ENCODE data around the gene TBCD.

TBCD gene

DNA sequence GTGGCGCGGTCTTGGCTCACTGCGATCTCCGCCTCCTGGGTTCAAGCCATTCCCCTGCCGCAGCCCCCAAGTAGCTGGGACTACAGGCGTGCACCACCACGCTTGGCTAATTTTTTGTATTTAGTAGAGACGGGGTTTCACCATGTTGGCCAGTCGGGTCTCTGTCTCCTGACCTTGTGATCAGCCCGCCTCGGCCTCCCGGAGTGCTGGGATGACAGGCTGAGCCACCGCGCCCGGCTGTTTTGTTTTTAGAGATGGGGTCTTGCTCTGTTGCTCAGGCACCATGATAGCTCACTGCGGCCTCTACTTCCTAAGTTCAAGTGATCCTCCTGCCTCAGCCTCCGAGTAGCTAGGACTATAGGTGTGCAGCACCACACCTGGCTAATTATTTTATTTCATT lies 60.7 kb downstream of the TBCD start:
- no peak for DNase-seq

GRCh38 chr17:82813299-82814051 lies 61.6 kb downstream of the TBCD start:
- no peak for DNase-seq

DNA sequence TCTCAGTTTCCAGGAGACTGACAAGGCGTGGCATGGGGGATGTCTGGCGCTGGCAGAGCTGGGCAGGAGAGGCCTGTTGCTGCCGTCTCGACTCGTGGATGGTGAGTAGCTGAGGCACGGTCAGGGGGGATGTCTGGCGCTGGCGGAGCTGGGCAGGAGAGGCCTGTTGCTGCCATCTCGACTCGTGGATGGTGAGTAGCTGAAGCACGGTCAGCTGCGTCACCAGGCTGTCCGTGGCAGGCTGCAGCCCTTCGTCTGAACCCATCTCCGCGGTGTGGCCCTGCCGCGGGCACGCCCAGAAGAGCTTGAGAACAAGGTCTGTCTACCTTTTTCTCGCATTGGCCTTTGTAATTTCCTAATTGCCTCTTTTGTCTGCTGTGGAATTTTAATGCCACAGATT lies 63.0 kb downstream of the TBCD start:
- no peak for DNase-seq

GRCh38 chr17:82815354-82815753 lies 63.5 kb downstream of the TBCD start:
- no peak for DNase-seq

DNA sequence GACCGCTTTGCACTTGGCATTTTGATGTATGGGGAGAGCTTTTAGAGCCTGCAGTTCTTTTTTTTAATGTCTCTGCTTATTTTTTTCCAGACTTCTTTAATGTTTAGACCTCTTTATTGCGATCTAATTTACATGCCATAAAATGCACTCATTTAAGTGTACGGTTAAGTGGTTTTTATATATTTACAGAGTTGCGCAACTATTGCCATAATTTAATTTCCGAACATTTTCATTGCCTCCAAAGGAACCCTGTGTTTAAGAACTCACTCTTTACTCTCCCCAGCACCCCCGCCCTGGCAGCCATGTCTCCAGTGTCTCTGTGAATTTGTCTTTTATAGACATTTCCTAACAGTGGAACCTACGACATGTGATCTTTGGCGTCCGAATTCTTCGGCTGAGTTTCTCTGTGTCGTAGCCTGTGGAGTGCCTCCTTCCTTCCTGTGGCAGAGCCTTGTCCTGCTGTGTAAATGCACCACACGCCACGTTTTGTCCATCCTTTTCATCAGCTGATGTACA lies 64.0 kb downstream of the TBCD start:
- no peak for DNase-seq

- DNase-seq, result no peak
These were observed 64.5 kb downstream of the TBCD start for GRCh38 chr17:82816358-82816757.

DNA sequence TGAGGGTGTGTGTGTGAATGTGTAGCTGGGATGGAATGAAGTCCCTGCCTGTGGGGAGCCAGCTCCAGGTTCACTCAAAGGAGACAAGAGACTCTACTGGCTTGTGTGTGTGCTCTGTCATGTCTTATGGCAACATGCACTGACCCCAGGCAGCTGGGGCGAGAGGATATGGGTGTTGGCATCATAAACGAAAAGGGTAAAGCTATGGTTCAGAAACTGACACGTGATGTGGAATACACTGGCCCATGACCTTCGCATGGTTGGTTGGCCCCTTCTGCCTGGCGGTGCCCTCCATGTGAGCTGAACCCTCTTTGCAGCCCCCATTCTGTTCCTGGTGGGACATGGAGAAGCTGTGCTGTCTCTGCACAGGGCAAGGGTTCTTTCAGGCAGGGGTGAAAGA lies 66.1 kb downstream of the TBCD start:
- no peak for DNase-seq

- no peak for DNase-seq
These were observed 68.7 kb downstream of the TBCD start for GRCh38 chr17:82820278-82821251.

- DNase-seq, result no peak
These were observed 69.7 kb downstream of the TBCD start for GRCh38 chr17:82821554-82821953.

DNA sequence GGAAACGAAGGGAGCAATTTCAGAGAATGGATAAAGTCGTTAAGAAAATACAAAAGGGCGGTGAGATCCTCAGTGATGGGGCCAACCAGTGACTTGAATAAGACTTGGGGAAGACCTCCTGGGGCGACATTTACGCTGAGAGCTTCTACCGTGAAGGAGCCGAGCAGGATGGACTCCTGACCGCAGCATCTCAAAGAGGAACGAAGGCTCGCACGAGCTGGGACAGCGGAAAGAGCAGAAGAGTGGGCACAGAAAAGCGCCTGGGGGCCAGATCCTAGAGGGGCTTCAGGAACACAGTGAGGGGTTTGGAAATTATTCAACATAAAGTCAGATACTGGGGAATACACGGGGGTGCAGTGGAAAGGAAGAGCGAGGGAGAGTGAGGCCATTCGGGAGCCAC lies 70.4 kb downstream of the TBCD start:
- no peak for DNase-seq

GRCh38 chr17:82823004-82823403 lies 71.1 kb downstream of the TBCD start:
- no peak for DNase-seq

DNA sequence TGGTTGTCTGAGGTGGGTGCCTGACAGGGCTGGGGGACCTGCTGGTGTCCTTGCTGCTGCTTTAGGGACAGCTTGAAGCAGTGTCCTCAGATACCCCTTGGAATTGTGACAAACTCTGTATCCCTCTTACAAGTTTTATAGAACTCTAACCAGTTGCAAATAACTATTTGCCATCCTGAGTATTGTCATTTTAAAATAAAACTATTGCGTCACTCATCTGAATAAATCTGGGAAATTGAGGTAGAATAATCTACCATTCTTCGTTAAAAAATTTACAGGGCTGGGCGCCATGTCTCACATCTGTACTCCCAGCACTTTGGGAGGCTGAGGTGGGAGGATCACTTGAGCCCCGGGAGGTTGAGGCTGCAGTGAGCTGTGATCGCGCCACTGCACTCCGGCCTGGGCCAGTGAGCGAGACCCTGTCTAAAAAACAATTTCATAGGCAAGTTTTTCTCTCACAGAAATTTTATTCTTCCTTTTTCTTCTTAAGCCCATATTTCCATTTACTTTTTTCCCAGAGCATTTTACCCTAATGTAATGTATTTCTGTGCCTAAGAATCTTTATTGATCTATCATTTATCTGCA lies 73.8 kb downstream of the TBCD start:
- DNase-seq, result no peak

DNA sequence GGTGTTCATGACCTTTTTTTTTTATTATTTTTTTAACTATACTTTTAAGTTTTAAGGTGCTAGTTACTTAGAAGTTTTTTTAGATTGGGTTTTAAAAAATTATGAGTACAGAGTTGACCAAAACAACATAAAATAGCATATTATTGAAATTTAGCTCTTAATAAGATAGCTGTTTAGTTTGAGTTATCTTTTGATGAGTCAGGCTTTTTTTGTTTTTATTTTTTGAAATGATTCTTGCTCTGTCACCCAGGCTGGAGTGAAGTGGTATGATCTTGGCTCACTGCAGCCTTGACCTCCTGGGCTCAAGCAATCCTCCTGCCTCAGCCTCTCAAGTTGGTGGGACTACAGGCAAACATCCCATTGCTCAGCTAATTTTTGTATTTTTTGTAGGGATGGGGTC lies 74.3 kb downstream of the TBCD start:
- no peak for DNase-seq

GRCh38 chr17:82826956-82827355 lies 75.1 kb downstream of the TBCD start:
- no peak for DNase-seq

- no peak for DNase-seq
These were observed 77.1 kb downstream of the TBCD start for GRCh38 chr17:82828875-82829487.

DNA sequence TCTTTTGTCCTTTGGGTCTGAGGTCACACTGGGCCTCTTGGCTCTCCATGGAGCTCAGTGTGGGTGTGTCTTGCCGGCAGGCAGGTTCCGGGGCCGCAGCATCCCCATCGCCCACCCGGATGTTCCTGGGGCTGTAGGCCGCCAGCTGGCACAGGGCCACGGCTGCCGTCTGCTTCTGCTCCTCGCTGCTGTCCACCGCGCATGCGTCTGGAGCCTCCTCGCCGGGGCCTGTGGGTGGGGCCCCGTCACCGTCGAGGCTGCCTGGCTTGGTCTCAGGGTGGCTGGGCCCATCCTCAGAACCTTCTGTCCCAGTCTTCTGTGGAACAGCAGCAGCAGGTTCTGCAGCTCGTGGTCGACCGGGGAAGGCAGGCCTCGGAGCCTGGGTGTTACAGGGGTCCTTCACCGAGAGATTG lies 78.4 kb downstream of the TBCD start:
- DNase-seq, result peak; percentile 27

DNA sequence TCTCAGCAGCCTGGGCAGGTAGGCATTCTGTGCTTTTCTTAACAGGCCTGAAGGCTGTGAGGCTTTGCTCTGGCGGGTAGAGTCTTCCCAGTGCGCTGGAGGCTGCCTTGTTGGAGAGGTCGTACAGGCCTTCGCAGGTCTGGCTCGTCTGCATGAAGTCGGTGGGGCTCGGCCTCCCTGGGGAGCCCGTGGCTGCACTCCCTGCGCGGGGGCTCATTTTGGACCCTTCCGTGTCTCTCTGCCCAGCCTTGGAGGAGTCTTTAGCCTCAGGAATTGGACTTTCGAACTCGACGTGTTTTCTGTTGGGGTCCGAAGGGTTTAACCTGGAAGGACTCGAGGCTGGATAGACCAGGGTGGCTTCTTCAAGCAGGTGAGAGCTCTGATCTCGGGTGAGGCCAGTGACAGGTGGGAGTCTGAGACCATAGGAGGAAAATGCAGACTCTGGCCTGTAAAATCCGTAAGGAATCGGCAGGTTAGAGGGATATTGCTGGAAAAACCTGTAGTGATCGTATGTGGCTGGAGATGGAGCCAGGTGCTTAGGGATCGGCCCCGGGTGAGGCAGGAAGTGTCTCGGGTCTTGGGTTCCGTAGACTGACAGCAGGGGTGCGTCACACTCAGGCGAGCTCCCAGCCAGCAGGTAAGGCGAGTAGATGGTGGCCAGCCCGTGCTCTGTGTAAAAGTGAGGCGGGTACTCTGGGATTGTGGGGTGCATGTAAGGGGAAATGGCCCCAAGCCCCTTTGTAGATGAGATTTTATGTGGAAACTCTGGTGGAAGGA lies 79.4 kb downstream of the TBCD start:
- DNase-seq, result no peak

- no peak for DNase-seq
These were observed 79.9 kb downstream of the TBCD start for GRCh38 chr17:82831818-82832200.

GRCh38 chr17:82832411-82832810 lies 80.5 kb downstream of the TBCD start:
- no peak for DNase-seq

DNA sequence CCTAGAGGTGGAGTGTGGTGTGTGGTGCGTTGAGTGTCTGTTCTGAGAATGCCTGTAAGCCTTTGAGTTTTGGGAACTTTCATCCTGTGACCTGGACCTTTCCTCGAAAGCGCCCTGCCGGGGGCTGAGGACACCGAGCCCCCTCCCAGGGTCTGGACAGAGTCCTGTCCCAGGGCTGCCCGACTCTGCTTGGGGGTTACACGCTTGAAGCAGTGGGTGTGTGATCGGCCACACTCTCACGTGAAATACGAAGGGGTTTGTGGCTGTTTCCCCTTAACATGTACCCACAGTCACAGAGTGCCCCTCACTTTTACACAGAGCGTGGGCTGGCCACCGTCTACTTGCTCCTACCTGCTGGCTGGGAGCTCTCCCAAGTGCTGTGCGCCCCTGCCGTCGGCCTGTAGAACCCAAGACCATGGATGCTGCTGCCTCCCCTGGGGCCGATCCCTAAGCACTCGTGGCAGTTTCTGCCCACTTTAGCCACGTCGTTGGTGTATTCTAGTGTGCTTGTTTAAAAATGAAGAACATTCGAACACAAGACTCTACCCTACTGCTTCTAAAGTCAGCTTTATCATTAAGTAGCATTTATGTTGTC lies 81.1 kb downstream of the TBCD start:
- no peak for DNase-seq

DNA sequence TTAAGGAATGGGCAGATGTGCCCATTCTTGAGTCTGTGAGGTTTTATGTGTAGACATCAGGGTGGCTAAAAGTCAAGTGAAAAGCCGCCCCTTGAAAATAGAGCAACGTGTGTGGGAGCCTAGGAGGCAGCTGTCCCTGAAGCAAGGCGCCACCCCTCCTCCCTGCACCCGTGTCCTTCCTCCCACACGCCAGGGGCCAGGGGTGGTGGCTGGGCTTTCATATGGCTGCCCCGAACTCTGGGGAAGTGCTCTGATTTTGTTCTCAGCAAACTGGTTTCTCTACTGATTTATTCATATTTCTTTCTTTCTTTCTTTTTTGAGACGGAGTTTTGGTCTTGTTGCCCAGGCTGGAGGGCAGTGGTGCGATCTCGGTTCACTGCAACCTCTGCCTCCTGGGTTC lies 83.3 kb downstream of the TBCD start:
- DNase-seq, result no peak
